OCI-LY7 (cell line): ENCODE data around the gene ZSCAN2. TPM values are rescaled to one million over a fixed set of nuclear protein-coding genes. Genes with fewer than 3 reads are reported as not detected.

Source experiments
- BruUV-seq: library from RNA; stranded (reverse); fragments of 400-500 nt; replicated peaks from 2 replicates; lab custom pipeline; 2021; lab: Mats Ljungman, UMichigan
- CTCF ChIA-PET: fragments of 300-600 bp; sonication (Branson Sonifier 250); formaldehyde crosslinking; loops from one replicate; lab custom pipeline; 2022; ENCODE audit warnings: antibody characterized with exemption; ENCODE audit not compliant: unreplicated experiment; lab: Charles Lee
- POLR2A ChIA-PET: fragments of 300-600 bp; sonication (Branson Sonifier 250); formaldehyde crosslinking; loops from one replicate; lab custom pipeline; 2022; ENCODE audit warnings: antibody characterized with exemption; lab: Charles Lee
- DNase-seq: peaks from one replicate; pipeline ENCODE4 v3.0.0-alpha.2; 2015; ENCODE audit warnings: low spot score
- H2AFZ ChIP-seq: fragments of 200-600 bp; sonication (generic), shearing (Covaris generic); 2 replicates; pipeline ENCODE4 v1.6.1; 2014; ENCODE audit warnings: mild to moderate bottlenecking, antibody characterized with exemption, low read length, moderate library complexity
- H3K27ac ChIP-seq: fragments of 200-600 bp; sonication (generic); 2 replicates; pipeline ENCODE4 v1.5.1; 2014; ENCODE audit warnings: mixed run types, low read depth, mild to moderate bottlenecking, moderate library complexity, low read length, inconsistent platforms; ENCODE audit not compliant: poor library complexity, severe bottlenecking
- H3K36me3 ChIP-seq: fragments of 200-600 bp; sonication (generic); 2 replicates; pipeline ENCODE4 v1.6.1; 2014; ENCODE audit warnings: mild to moderate bottlenecking, antibody characterized with exemption, low read length, moderate library complexity, mixed read lengths; ENCODE audit not compliant: insufficient read depth
- H3K4me1 ChIP-seq: fragments of 200-600 bp; sonication (generic); 2 replicates; pipeline ENCODE4 v1.5.1; 2014; ENCODE audit warnings: mild to moderate bottlenecking, low read length; ENCODE audit not compliant: insufficient read depth, poor library complexity, severe bottlenecking
- H3K4me2 ChIP-seq: fragments of 200-600 bp; sonication (generic); 2 replicates; pipeline ENCODE4 v1.6.1; 2014; ENCODE audit warnings: mild to moderate bottlenecking, low read length
- H3K4me3 ChIP-seq: fragments of 200-600 bp; sonication (generic); 2 replicates; pipeline ENCODE4 v1.5.1; 2014; ENCODE audit warnings: mild to moderate bottlenecking, low read depth, low read length; ENCODE audit not compliant: poor library complexity, severe bottlenecking
- H3K79me2 ChIP-seq: fragments of 200-600 bp; sonication (generic); 2 replicates; pipeline ENCODE4 v1.6.1; 2016; ENCODE audit warnings: low read depth, mild to moderate bottlenecking, low read length, moderate library complexity, mixed read lengths; ENCODE audit not compliant: insufficient read depth
- H3K9me2 ChIP-seq: fragments of 200-600 bp; sonication (generic); 2 replicates; pipeline ENCODE4 v1.6.1; 2016; ENCODE audit warnings: mild to moderate bottlenecking, low read length, mixed read lengths; ENCODE audit not compliant: insufficient read depth
- H3K9me3 ChIP-seq: fragments of 200-600 bp; sonication (generic); 2 replicates; pipeline ENCODE4 v1.6.1; 2014; ENCODE audit warnings: mild to moderate bottlenecking, mixed run types, low read length, mixed read lengths
- H4K20me1 ChIP-seq: fragments of 200-600 bp; sonication (generic); 2 replicates; pipeline ENCODE4 v1.6.1; 2014; ENCODE audit warnings: mild to moderate bottlenecking, antibody characterized with exemption, low read length, moderate library complexity, mixed read lengths; ENCODE audit not compliant: insufficient read depth
- EZH2phosphoT487 ChIP-seq: fragments of 200-600 bp; sonication (generic); IDR thresholded peaks from 2 replicates; pipeline ENCODE4 v1.6.1; 2018; ENCODE audit warnings: low read depth, borderline replicate concordance, mild to moderate bottlenecking, mixed run types, antibody characterized with exemption, low read length, moderate library complexity, mixed read lengths
- intact Hi-C: fragments of 100-400 bp; cut with micrococcal nuclease; formaldehyde crosslinking; loops from one replicate; pipeline ENCODE4 v1.10.0; 2022; ENCODE audit not compliant: unreplicated experiment
- total RNA-seq, 2 experiments: library from RNA; depleted of rRNA in 1 of 2; stranded (reverse); fragments of >200 nt in 1 of 2; shearing (Covaris generic) in 1 of 2; gene quantifications; 2 replicates each; pipeline ENCODE4 v1.2.3, GENCODE V29; 2014 to 2022
- TF ChIP-seq, protein P1 (sequence below): fragments of 200-600 bp; sonication (generic); conservative IDR thresholded peaks from 2 replicates; pipeline ENCODE4 v1.5.1; 2014; ENCODE audit warnings: mild to moderate bottlenecking, antibody characterized with exemption, low read length, moderate library complexity, mixed read lengths

The ZSCAN2 gene
- total RNA-seq, 2 experiments from 2014 or later = 12.0 to 12.4 TPM

DNA sequence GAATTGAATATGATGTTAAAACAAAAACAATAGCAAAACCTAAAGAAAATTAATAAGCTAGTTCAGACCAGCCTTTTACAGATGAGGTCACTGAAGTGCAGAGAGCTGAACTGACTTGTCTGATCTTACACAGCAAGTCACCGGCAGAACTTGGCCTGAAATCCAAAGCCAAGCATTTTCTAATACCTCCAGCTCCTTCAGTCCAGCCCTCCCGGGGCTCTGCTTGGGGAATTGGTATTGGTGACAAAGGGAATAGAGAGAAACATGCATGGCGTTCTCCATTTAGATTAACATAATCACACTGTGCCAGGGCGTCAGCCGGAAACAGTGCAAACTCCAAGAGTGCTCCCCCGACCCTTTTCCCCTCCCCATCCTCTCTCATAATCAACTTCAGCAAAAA, 14.1 kb upstream of the ZSCAN2 start:
- no peaks in the 10 kb centered on the region for H3K36me3 ChIP-seq
- H2AFZ ChIP-seq = no peak overlapping the region
- no peak for DNase-seq
- H3K4me1 ChIP-seq = peaks cover 2% of the 10 kb centered on the region
- TF ChIP-seq, protein P1, sequence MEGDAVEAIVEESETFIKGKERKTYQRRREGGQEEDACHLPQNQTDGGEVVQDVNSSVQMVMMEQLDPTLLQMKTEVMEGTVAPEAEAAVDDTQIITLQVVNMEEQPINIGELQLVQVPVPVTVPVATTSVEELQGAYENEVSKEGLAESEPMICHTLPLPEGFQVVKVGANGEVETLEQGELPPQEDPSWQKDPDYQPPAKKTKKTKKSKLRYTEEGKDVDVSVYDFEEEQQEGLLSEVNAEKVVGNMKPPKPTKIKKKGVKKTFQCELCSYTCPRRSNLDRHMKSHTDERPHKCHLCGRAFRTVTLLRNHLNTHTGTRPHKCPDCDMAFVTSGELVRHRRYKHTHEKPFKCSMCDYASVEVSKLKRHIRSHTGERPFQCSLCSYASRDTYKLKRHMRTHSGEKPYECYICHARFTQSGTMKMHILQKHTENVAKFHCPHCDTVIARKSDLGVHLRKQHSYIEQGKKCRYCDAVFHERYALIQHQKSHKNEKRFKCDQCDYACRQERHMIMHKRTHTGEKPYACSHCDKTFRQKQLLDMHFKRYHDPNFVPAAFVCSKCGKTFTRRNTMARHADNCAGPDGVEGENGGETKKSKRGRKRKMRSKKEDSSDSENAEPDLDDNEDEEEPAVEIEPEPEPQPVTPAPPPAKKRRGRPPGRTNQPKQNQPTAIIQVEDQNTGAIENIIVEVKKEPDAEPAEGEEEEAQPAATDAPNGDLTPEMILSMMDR = no peak
- no peak for TF ChIP-seq EZH2phosphoT487
- no peaks in the 10 kb centered on the region for H3K79me2 ChIP-seq
- intact Hi-C loops = loop anchor here (5.0 to 10.0 kb wide), 2 partner anchors 456 to 578 kb away; no protein-coding TSS in a partner anchor
- H3K4me2 ChIP-seq = no peak overlapping the region
- H4K20me1 ChIP-seq = no peaks in the 10 kb centered on the region
- no TSS peak for BruUV-seq
- ChIA-PET CTCF (interaction anchor here (0.8 kb wide), 1 partner anchor 72 kb away, joined by 3 read pairs; the partner anchor contains the start of gene NMB), POLR2A (no interaction called here)
- no peaks in the 10 kb centered on the region for H3K9me2 ChIP-seq
- H3K4me3 ChIP-seq = no peak overlapping the region
- no peak overlapping the region for H3K27ac ChIP-seq
- no peaks in the 10 kb centered on the region for H3K9me3 ChIP-seq

DNA sequence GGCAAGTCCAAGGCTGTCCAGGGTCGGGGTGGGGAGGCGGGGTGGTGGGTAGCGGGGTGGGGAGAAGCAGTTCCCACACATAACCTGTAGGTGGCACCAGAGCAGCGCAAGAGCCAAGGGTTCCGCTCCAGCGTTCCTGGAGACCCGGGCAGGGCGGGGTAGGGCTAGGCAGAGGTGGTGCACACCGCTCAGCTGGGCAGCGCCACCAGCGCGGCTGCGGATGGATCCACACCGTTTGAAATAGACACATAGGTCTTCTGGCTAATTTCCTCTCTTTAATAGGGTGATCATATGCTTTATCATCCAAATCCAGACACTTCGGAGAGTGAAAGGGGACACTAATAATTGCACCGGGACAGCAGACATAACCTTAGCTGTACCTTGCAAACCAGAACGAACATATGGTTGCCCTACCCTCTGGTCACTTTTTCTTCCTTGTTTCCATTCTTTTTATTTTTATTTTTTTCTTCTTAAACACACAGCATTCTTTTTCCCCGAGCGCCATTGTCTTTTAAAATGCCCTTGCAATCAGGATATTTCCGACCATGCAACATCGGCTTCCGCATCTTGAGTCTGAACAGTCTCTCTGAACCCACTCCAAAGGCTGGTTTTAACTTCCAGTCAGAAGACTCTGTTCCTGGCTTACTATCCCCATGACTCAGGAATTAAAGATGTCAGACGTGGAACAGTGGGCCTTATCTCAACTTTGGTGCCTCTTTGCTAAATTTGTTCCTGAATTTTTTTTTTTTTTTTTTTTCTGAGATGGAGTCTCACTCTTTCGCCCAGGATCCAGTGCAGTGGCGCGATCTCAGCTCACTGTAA, 12.5 kb upstream of the ZSCAN2 start:
- Histone ChIP-seq H3K9me3 (no peaks in the 10 kb centered on the region), H3K4me2 (peak overlapping the region; percentile 58), H3K79me2 (no peaks in the 10 kb centered on the region), H3K27ac (no peak overlapping the region), H3K4me1 (peaks cover 2% of the 10 kb centered on the region), H4K20me1 (no peaks in the 10 kb centered on the region), H3K4me3 (peak overlapping the region; percentile 24), H2AFZ (peak overlapping the region; percentile 23; the same call in 1 of the 2 replicates), H3K9me2 (no peaks in the 10 kb centered on the region), H3K36me3 (no peaks in the 10 kb centered on the region)
- no TSS peak for BruUV-seq
- DNase-seq = peak; percentile 88
- CTCF ChIA-PET = interaction anchor here (0.6 to 1.7 kb wide), 7 partner anchors 11 to 380 kb away, joined by 3 to 12 read pairs (median 4); no protein-coding TSS in a partner anchor
- POLR2A ChIA-PET = interaction anchor here (0.6 to 1.2 kb wide), 4 partner anchors 14 to 340 kb away, joined by 3 to 4 read pairs (median 3); no protein-coding TSS in a partner anchor
- intact Hi-C loops = loop anchor here (1.0 to 10.0 kb wide), 6 partner anchors 71 to 577 kb away; partner anchors contain the start of gene NMB
- TF ChIP-seq, protein P1 = peak; percentile 79
- no peak for TF ChIP-seq EZH2phosphoT487
